IPS DF 6.9 (cell line): Measurements from ENCODE around the gene HACD3.

Experiments used
- DNase-seq: peaks from one replicate; pipeline ENCODE4 v3.0.0-alpha.2; 2013; ENCODE audit warnings: low read depth, low spot score
- H3K27ac ChIP-seq: one replicate; pipeline ENCODE4 v1.5.1; 2013; ENCODE audit warnings: low read length, control low read depth
- H3K27me3 ChIP-seq: 2 replicates; pipeline ENCODE4 v1.6.1; 2013; ENCODE audit warnings: mild to moderate bottlenecking, low read length; ENCODE audit not compliant: control insufficient read depth, insufficient read depth
- H3K36me3 ChIP-seq: 2 replicates; pipeline ENCODE4 v1.6.1; 2013; ENCODE audit warnings: low read length; ENCODE audit not compliant: control insufficient read depth, insufficient read depth
- H3K4me1 ChIP-seq: 2 replicates; pipeline ENCODE4 v1.6.1; 2013; ENCODE audit warnings: low read length; ENCODE audit not compliant: control insufficient read depth, insufficient read depth
- H3K4me3 ChIP-seq: 2 replicates; pipeline ENCODE4 v1.5.1; 2013; ENCODE audit warnings: mild to moderate bottlenecking, low read length
- H3K9me3 ChIP-seq: 2 replicates; pipeline ENCODE4 v1.6.1; 2013; ENCODE audit warnings: low read length, inconsistent platforms; ENCODE audit not compliant: control insufficient read depth, insufficient read depth
- WGBS: extraction: QIAGEN DNeasy Blood & Tissue Kit; methylation state at CpG from one replicate; pipeline ENCODE4 v1.1.7; 2013; ENCODE audit warnings: mixed read lengths, missing lambda C conversion rate; ENCODE audit not compliant: insufficient read length, insufficient coverage; 5-methylcytosine and 5-hydroxymethylcytosine counted together

HACD3 gene

DNA sequence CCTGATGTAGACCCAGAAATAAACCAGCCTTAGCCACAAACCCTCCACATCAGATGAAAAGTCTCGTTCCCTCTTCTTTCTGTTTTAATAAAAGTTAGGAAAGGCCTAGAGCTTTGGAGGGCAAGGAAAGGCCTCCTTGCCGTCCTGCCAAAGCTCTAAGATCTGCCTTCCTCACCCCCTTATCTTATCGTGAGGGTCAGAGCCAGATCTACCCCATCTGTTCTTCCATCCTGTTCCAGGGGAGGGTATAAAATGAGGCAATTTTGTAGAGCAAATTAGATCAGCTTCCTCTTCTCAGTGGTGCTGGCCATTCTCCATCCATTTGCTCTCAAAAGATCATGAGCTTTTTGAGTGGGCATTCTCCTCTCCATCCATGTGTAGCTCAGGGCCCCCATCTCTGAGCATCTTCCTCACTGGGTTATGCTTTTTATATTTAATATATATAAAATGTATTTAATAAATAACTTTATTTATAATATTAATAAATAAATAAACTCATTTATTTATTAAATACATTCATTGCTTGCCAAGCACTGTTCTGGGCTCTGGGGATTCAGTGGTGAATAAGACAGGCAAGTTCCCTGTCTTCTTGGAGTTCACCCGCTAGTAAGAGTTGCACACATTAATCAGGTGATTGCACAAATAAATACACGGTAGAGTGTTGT is 89.5 kb downstream of the HACD3 start:
- no CpG with 5 or more reads among the region's 5 CpGs for WGBS
- Histone ChIP-seq H3K27me3 (no peaks in the 10 kb centered on the region), H3K4me3 (no peak overlapping the region), H3K36me3 (no peaks in the 10 kb centered on the region), H3K27ac (no peak overlapping the region), H3K4me1 (no peaks in the 10 kb centered on the region), H3K9me3 (no peaks in the 10 kb centered on the region)
- DNase-seq, result no peak

DNA sequence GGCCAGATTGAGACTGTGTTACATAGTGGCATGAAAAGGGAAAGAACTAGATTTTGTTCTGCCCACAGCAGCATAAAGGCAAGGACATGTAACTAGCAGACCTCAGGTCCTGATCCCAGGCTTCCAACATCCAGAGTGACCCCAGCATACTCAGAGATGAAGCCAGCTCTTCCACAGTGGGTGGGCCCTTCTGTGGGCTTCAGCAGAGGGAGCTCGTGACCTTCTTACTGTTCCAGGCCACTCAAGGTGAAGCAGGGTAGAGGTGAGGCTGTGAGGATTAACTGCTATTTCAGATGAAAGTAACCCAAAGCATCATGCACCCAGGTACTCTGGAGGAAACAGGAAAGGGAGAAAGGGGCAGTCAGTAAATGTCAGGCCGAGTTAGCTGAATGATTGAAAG is 90.6 kb downstream of the HACD3 start:
- H3K36me3 ChIP-seq, result no peaks in the 10 kb centered on the region
- no peaks in the 10 kb centered on the region for H3K27me3 ChIP-seq
- no peak overlapping the region for H3K27ac ChIP-seq
- H3K4me1 ChIP-seq, result no peaks in the 10 kb centered on the region
- H3K4me3 ChIP-seq, result no peak overlapping the region
- H3K9me3 ChIP-seq, result no peaks in the 10 kb centered on the region
- DNase-seq, result no peak
- no CpG with 5 or more reads among the region's 2 CpGs for WGBS

DNA sequence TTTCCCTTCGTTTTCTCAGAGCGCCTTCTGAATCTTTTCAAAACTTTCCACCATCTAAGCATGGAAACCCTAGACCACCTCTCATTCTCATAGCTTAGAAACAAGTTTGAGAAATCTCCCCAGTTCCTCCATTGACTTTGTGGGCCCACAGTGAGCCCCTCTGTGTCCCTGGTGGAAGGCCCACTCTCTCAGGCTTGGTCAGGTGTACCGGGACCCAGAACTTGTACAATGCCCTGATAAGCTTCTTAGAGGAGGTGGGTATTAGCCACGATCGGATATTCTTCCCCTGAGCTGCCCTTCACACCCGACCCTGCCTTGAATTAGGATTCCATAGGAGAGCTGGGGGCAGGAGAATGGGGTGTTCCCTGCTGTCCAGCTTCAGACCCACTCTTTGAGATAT is 91.4 kb downstream of the HACD3 start, which contains the start of gene SLC24A1:
Gene SLC24A1, plus strand, starts transcription at position 301 of the 400 bp plus-strand sequence. CDS start 2,143 bp downstream, outside the sequence.
- no peak within 1 kb of the TSS for H3K27ac ChIP-seq
- no peak within 1 kb of the TSS for H3K4me3 ChIP-seq
- H3K27me3 ChIP-seq, result no peaks in the 10 kb centered on the region
- DNase-seq, result no peak
- no peaks in the 10 kb centered on the region for H3K9me3 ChIP-seq
- no CpG with 5 or more reads among the region's 6 CpGs for WGBS
- H3K4me1 ChIP-seq, result no peaks in the 10 kb centered on the region
- H3K36me3 ChIP-seq, result no peaks in the 10 kb centered on the region

GRCh38 chr15:65623103-65623502 is 92.8 kb downstream of the HACD3 start:
- Histone ChIP-seq H3K4me3 (no peak overlapping the region), H3K36me3 (no peaks in the 10 kb centered on the region), H3K9me3 (no peaks in the 10 kb centered on the region), H3K27me3 (no peaks in the 10 kb centered on the region), H3K4me1 (no peaks in the 10 kb centered on the region), H3K27ac (no peak overlapping the region)
- no peak for DNase-seq

DNA sequence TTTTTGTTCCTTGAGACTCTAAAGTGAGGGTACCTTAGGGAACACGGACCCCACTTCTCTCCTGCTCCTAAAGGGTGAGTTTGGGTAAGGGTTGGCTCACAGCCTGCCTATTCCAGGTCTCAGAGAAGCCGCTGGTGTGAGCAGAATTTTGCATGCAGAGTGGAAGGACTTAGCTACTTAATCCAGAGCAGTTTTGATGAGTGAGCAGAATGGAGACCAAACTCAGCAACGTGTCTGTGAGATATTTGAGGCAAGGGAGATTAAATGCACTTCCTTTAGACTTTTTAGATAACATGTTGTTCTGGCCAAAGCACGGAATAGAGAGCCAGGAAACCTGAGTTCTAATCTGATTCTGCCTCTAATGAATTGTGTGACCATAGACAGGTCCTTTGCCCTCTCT is 96.6 kb downstream of the HACD3 start:
- no peaks in the 10 kb centered on the region for H3K9me3 ChIP-seq
- H3K4me3 ChIP-seq, result no peak overlapping the region
- H3K36me3 ChIP-seq, result no peaks in the 10 kb centered on the region
- WGBS, result no CpG with 5 or more reads among the region's 4 CpGs
- H3K4me1 ChIP-seq, result no peaks in the 10 kb centered on the region
- no peak for DNase-seq
- no peaks in the 10 kb centered on the region for H3K27me3 ChIP-seq
- no peak overlapping the region for H3K27ac ChIP-seq
